Tibial nerve (tissue), 4 donors: Measurements from ENCODE around the gene B3GNT9.

Experiments used
- CTCF ChIP-seq, 5 experiments: fragments of 200-600 bp in 3 of 5; fragments of 450-650 bp in 2 of 5; sonication (generic) in 3 of 5; IDR thresholded peaks; one replicate each; pipeline ENCODE4 v1.5.1; 2016 to 2019; ENCODE audit warnings: antibody characterized with exemption in 5 of 5, mild to moderate bottlenecking in 3 of 5, moderate library complexity in 2 of 5
- EP300 ChIP-seq, 2 donors: sonication (generic); formaldehyde crosslinking; IDR thresholded peaks; one replicate each; pipeline ENCODE4 v1.6.1; 2017; ENCODE audit warnings: antibody characterized with exemption in 2 of 2, mild to moderate bottlenecking in 1 of 2
- POLR2A ChIP-seq, 2 donors: fragments of 450-650 bp; IDR thresholded peaks; one replicate each; pipeline ENCODE4 v1.6.1; 2017; ENCODE audit warnings: antibody characterized with exemption in 2 of 2, mild to moderate bottlenecking in 2 of 2, moderate library complexity in 2 of 2

- TF ChIP-seq CTCF (IDR thresholded peaks at IDR 0.05) (no peak), EP300 (IDR thresholded peaks at IDR 0.05) (no peak), POLR2A (IDR thresholded peaks at IDR 0.05) (no peak)
These were observed 49.0 kb upstream of the B3GNT9 start for GRCh38 chr16:67199808-67200198.
